Peyer's patch (tissue), 4 donors: Measurements from ENCODE around the gene FRMD7.

Experiments
- POLR2A ChIP-seq, 2 donors: fragments of 450-650 bp; IDR thresholded peaks; one replicate each; pipeline ENCODE4 v1.5.1; 2017; ENCODE audit warnings: antibody characterized with exemption in 2 of 2, mild to moderate bottlenecking in 2 of 2, moderate library complexity in 2 of 2
- TF ChIP-seq, protein P1 (sequence below), 6 experiments: fragments of 450-650 bp in 4 of 6; fragments of 200-600 bp in 2 of 6; sonication (generic) in 1 of 6; IDR thresholded peaks; one replicate each; pipeline ENCODE4 v1.5.1; 2017 to 2019; ENCODE audit warnings: antibody characterized with exemption in 6 of 6, mild to moderate bottlenecking in 3 of 6, moderate library complexity in 1 of 6

DNA sequence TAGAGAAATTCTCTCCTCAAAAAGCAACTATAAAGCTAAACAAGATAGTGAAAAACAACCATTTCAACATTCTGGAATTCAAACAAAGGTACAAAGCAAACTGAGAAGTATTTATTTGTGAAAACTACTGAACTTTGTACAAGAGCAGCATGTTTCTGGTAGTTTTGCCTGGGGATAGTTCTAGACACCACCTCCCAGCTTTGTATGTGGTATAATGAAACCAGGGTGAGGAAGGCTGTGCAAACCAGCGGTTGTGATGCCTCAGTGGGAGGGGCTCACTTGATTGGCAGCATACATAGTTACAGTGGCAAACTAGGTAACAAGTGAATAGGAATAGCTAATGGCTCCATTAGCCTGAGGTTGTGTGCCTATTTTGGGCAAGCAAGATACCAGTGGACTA lies 18.6 kb upstream of the FRMD7 start:
- TF ChIP-seq, protein P1, sequence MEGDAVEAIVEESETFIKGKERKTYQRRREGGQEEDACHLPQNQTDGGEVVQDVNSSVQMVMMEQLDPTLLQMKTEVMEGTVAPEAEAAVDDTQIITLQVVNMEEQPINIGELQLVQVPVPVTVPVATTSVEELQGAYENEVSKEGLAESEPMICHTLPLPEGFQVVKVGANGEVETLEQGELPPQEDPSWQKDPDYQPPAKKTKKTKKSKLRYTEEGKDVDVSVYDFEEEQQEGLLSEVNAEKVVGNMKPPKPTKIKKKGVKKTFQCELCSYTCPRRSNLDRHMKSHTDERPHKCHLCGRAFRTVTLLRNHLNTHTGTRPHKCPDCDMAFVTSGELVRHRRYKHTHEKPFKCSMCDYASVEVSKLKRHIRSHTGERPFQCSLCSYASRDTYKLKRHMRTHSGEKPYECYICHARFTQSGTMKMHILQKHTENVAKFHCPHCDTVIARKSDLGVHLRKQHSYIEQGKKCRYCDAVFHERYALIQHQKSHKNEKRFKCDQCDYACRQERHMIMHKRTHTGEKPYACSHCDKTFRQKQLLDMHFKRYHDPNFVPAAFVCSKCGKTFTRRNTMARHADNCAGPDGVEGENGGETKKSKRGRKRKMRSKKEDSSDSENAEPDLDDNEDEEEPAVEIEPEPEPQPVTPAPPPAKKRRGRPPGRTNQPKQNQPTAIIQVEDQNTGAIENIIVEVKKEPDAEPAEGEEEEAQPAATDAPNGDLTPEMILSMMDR (IDR thresholded peaks at IDR 0.05), result no peak
- no peak for TF ChIP-seq POLR2A (IDR thresholded peaks at IDR 0.05)
